MCF 10A (cell line): ENCODE data around the gene IGFLR1. TPM values are rescaled to one million over a fixed set of nuclear protein-coding genes. Genes with fewer than 3 reads are reported as not detected.

Experiments used
- BruUV-seq: library from RNA; stranded (reverse); fragments of 400-500 nt; replicated peaks from 2 replicates; lab custom pipeline; 2021; lab: Mats Ljungman, UMichigan
- CTCF ChIA-PET: fragments of 300-600 bp; sonication (Branson Sonifier 250); formaldehyde crosslinking; extraction: SDS; loops from one replicate; lab custom pipeline; 2021; ENCODE audit warnings: antibody characterized with exemption, inconsistent platforms; lab: Yijun Ruan, JAX
- POLR2A ChIA-PET: fragments of 300-600, 350-650 bp; sonication (Branson Sonifier 250); formaldehyde crosslinking; extraction: SDS; loops from one replicate; lab custom pipeline; 2020; ENCODE audit warnings: antibody characterized with exemption, inconsistent platforms; lab: Yijun Ruan, JAX
- DNase-seq: peaks from one replicate; pipeline ENCODE4 v3.0.0-alpha.2; 2018; ENCODE audit not compliant: unreplicated experiment
- H3K27ac Mint-ChIP-seq: one replicate; pipeline ENCODE4 v1.8.0; 2022; ENCODE audit warnings: mild to moderate bottlenecking, low read depth, mixed read lengths; ENCODE audit not compliant: unreplicated experiment
- H3K27me3 Mint-ChIP-seq: one replicate; pipeline ENCODE4 v1.8.0; 2022; ENCODE audit warnings: mixed read lengths; ENCODE audit not compliant: insufficient read depth, unreplicated experiment
- H3K36me3 Mint-ChIP-seq: one replicate; pipeline ENCODE4 v1.8.0; 2022; ENCODE audit warnings: mild to moderate bottlenecking, moderate library complexity, mixed read lengths; ENCODE audit not compliant: insufficient read depth, unreplicated experiment
- H3K4me1 Mint-ChIP-seq: one replicate; pipeline ENCODE4 v1.8.0; 2022; ENCODE audit warnings: mixed read lengths; ENCODE audit not compliant: insufficient read depth, unreplicated experiment
- H3K4me3 Mint-ChIP-seq: one replicate; pipeline ENCODE4 v1.8.0; 2022; ENCODE audit warnings: mild to moderate bottlenecking, moderate library complexity, mixed read lengths; ENCODE audit not compliant: unreplicated experiment
- H3K9me3 Mint-ChIP-seq: one replicate; pipeline ENCODE4 v1.8.0; 2022; ENCODE audit warnings: mixed read lengths; ENCODE audit not compliant: unreplicated experiment
- CTCF ChIP-seq: fragments of 200-600 bp; IDR thresholded peaks from one replicate; pipeline ENCODE4 v1.8.0; 2022; ENCODE audit warnings: antibody characterized with exemption, mild to moderate bottlenecking; ENCODE audit not compliant: unreplicated experiment
- intact Hi-C: fragments of 100-400 bp; cut with micrococcal nuclease; formaldehyde crosslinking; loops from 2 replicates; pipeline ENCODE4 v1.14.1; 2022
- total RNA-seq: library from RNA; stranded (reverse); gene quantifications from 2 replicates; pipeline ENCODE4 v1.2.3, GENCODE V29; 2022

Gene IGFLR1
- total RNA-seq, 1 experiment from 2014 or later = 4.2 TPM

GRCh38 chr19:35760711-35761349, 18.6 kb upstream of the IGFLR1 start:
- DNase-seq = peak; percentile 74
- TF ChIP-seq CTCF = no peak
- ChIA-PET CTCF (interaction anchor here (0.6 to 1.5 kb wide), 5 partner anchors 9 to 134 kb away, joined by 3 to 5 read pairs (median 3); partner anchors contain the start of gene LIN37), POLR2A (interaction anchor here (0.9 to 3.4 kb wide), 3 partner anchors 9 to 23 kb away, joined by 4 to 12 read pairs (median 5); partner anchors contain the start of gene LIN37)
- Mint-ChIP-seq H3K27ac (no peak overlapping the region), H3K4me1 (peaks cover 8% of the 10 kb centered on the region), H3K36me3 (peaks cover 49% of the 10 kb centered on the region), H3K4me3 (no peak overlapping the region), H3K27me3 (no peaks in the 10 kb centered on the region), H3K9me3 (no peaks in the 10 kb centered on the region)
- no TSS peak for BruUV-seq
- intact Hi-C loops = no loop called here

GRCh38 chr19:35759697-35760096, 17.4 kb upstream of the IGFLR1 start:
- DNase-seq = no peak
- ChIA-PET POLR2A (interaction anchor here (1.1 to 3.4 kb wide), 3 partner anchors 10 to 15 kb away, joined by 3 to 12 read pairs (median 5); partner anchors contain the start of genes LIN37, PSENEN and U2AF1L4), CTCF (interaction anchor here (1.3 to 1.5 kb wide), 2 partner anchors 12 to 67 kb away, joined by 3 to 5 read pairs; partner anchors contain the start of gene LIN37)
- no TSS peak for BruUV-seq
- H3K27me3 Mint-ChIP-seq = no peaks in the 10 kb centered on the region
- H3K4me3 Mint-ChIP-seq = peak overlapping the region; percentile 97
- no peaks in the 10 kb centered on the region for H3K9me3 Mint-ChIP-seq
- H3K36me3 Mint-ChIP-seq = peaks cover 43% of the 10 kb centered on the region
- no peak for TF ChIP-seq CTCF
- no peak overlapping the region for H3K27ac Mint-ChIP-seq
- H3K4me1 Mint-ChIP-seq = peaks cover 8% of the 10 kb centered on the region
- intact Hi-C loops = no loop called here

- DNase-seq = peak; percentile 99
- H3K27me3 Mint-ChIP-seq = no peaks in the 10 kb centered on the region
- BruUV-seq = TSS peak; percentile 74
- peak within 1 kb of the TSS; percentile 99 for H3K27ac Mint-ChIP-seq
- peaks cover 8% of the 10 kb centered on the region for H3K4me1 Mint-ChIP-seq
- H3K36me3 Mint-ChIP-seq = peaks cover 40% of the 10 kb centered on the region
- no peaks in the 10 kb centered on the region for H3K9me3 Mint-ChIP-seq
- TF ChIP-seq CTCF = no peak
- intact Hi-C loops = loop anchor here (1.0 kb wide), 1 partner anchor 10 kb away; the partner anchor contains the start of gene LIN37
- ChIA-PET CTCF (no interaction called here), POLR2A (interaction anchor here (0.7 to 1.1 kb wide), 4 partner anchors 10 to 1068 kb away, joined by 3 to 8 read pairs (median 3); partner anchors contain the start of gene LIN37)
- peak within 1 kb of the TSS; percentile 97 for H3K4me3 Mint-ChIP-seq
Observed at GRCh38 chr19:35757749-35758608, 15.7 kb upstream of the IGFLR1 start, which contains the start of gene PROSER3. PROSER3 (plus strand) TSS chr19:35758176; CDS start chr19:35758216, 40 bp downstream.
